ENCODE measurements around the gene RAVER2. TPM values are rescaled to one million over a fixed set of nuclear protein-coding genes. Genes with fewer than 3 reads are reported as not detected.

RAVER2 gene
- total and polyA plus RNA-seq, 10 of the 15 experiments (the other 5 are each of a cell fraction or from before 2014, with no cell fraction given): 0.09 to 0.59 (median 0.41) TPM; not detected in 2

- TF ChIP-seq ZBTB11 (CRISPR knock-in tag; IDR thresholded peaks at IDR 0.05) (no peak), CEBPZ (IDR thresholded peaks at IDR 0.05; ENCODE audit: low read depth, low read length) (no peak), TCF3 (IDR thresholded peaks at IDR 0.05; ENCODE audit: borderline replicate concordance, insufficient read depth, low read depth, low read length) (no peak), ZNF24 (IDR thresholded peaks at IDR 0.05) (no peak), POU2F2 (IDR thresholded peaks at IDR 0.05; ENCODE audit: borderline replicate concordance, low read depth, low read length) (peak; percentile 62; the same call in 1 of the 3 replicates), USF2 (IDR thresholded peaks at IDR 0.05; ENCODE audit: borderline replicate concordance, low read depth, low read length) (no peak), ZZZ3 (IDR thresholded peaks at IDR 0.05; ENCODE audit: control insufficient read depth, insufficient read length, low read depth) (no peak), BCL3 (IDR thresholded peaks at IDR 0.05; ENCODE audit: borderline replicate concordance, insufficient read depth, low read depth, low read length, poor library complexity, severe bottlenecking) (peak; percentile 27), CBX3 (IDR thresholded peaks at IDR 0.05; ENCODE audit: borderline replicate concordance, low read depth) (no peak), HDAC6 (IDR thresholded peaks at IDR 0.05; ENCODE audit: unreplicated experiment) (no peak), SREBF2 (IDR thresholded peaks at IDR 0.05; ENCODE audit: low read length) (no peak), IKZF1 (conservative IDR thresholded peaks at IDR 0.05) (peak; percentile 95), RBBP5 (conservative IDR thresholded peaks at IDR 0.05) (no peak), CREB1 (IDR thresholded peaks at IDR 0.05; ENCODE audit: low read depth) (peak; percentile 64), FOXM1 (IDR thresholded peaks at IDR 0.05; ENCODE audit: low read depth, low read length) (peak; percentile 75), JUND (IDR thresholded peaks at IDR 0.05; ENCODE audit: low read depth, low read length) (no peak), HSF1 (IDR thresholded peaks at IDR 0.05; ENCODE audit: low read depth, low read length) (no peak), PML (IDR thresholded peaks at IDR 0.05; ENCODE audit: low read length) (peak; percentile 28; the same call in 1 of the 2 replicates)
These were observed 119.4 kb downstream of the RAVER2 start (continued) for GRCh38 chr1:64864018-64864940.

Data from GM12878 (cell line).